ENCODE results near the gene MAP3K10.

MAP3K10 gene

DNA sequence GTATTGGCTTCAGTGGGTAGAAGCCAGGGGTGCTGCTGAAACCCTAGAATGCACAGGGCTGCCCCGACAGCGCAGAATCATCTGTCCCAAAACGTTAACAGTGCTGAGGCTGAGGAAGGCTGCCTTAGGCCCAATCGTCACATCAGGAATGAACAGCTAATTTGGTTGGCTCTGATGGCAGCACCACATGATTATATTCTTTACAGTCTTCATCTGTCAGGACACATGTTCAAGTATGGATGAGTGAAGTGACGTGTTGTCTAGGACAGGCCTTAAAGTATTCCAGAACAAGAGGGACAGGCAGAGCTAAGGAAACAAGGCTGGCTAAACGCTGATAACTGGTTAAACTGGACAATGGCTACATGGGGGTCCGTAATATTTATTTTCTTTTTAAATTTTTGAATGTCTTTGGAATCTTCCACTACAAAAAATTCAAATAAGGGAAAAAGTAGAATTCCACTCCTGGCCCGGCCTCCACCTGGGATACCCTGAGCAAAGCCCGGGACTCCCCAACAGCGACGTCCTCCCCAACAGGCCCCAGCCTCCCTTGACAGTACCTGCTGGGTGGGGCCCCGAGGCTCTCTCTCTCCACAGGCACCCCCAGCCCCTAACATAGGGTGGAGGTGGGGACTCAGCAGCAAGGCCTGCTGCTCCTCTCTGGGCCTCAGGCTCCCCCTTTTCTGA is 50.0 kb downstream of the MAP3K10 start:
- peaks cover 5% of the 10 kb centered on the region for H3K36me3 ChIP-seq (ENCODE audit: control insufficient read depth, insufficient read depth, low read length)
- no peaks in the 10 kb centered on the region for H3K27me3 ChIP-seq (ENCODE audit: control insufficient read depth, insufficient read depth, low read length)
- H3K9ac ChIP-seq (ENCODE audit: low read length): no peak overlapping the region
- H3K4me1 ChIP-seq (ENCODE audit: control insufficient read depth, insufficient read depth, low read length): no peaks in the 10 kb centered on the region
- no peak overlapping the region for H3K4me3 ChIP-seq (ENCODE audit: low read length)
- no peaks in the 10 kb centered on the region for H3K9me3 ChIP-seq (ENCODE audit: control insufficient read depth, low read length)

DNA sequence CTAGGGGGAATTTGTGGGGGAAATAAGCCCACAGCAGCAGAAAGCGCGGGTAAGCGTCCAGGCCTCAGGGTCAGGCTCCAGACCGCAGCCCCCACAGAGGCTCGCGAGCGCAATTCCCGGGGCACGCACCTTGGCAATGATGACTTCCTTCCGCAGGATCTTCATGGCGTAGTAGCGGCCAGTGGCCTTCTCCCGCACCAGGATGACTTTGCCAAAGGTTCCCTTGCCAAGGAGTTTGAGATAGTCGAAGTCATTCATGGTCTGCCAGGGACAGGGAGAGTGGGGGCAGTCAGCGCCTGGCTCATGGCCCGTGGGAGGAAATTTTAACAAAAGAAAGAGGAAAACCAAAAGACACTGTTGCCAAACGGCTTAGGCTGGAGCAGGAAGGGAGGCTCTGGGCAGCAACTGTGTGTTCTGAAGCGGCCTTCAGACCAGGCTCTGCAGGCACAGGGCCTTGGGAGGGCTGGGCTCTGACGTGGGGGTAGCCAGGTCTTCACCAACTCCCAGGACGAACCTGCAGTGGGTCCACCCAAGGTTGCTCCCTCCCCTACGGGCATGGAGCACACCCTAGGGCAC is 50.7 kb downstream of the MAP3K10 start:
- Histone ChIP-seq H3K9me3 (ENCODE audit: control insufficient read depth, low read length) (no peaks in the 10 kb centered on the region), H3K4me3 (ENCODE audit: low read length) (no peak overlapping the region), H3K27me3 (ENCODE audit: control insufficient read depth, insufficient read depth, low read length) (no peaks in the 10 kb centered on the region), H3K9ac (ENCODE audit: low read length) (no peak overlapping the region), H3K36me3 (ENCODE audit: control insufficient read depth, insufficient read depth, low read length) (peaks cover 5% of the 10 kb centered on the region), H3K4me1 (ENCODE audit: control insufficient read depth, insufficient read depth, low read length) (no peaks in the 10 kb centered on the region)

DNA sequence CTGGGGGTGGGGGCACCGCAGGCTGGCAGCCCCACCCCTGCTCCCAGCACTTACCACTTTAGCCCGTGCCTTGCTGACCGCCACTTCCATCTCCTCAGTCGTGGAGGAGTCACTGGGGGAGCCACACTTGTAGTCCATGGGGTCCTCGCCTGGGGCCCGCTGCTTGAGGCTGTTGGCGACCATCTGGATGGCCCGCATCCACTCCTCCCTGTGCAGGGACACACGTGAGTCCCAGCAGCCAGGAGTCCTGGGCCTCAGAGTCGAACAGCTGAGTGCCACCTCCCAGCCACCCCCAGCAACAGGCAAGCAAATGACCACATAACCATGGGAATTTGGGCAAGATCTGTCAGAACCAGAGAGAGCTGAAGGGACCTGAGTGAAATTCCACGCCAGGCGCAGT is 51.3 kb downstream of the MAP3K10 start:
- H3K27me3 ChIP-seq (ENCODE audit: control insufficient read depth, insufficient read depth, low read length): no peaks in the 10 kb centered on the region
- peaks cover 5% of the 10 kb centered on the region for H3K36me3 ChIP-seq (ENCODE audit: control insufficient read depth, insufficient read depth, low read length)
- H3K9ac ChIP-seq (ENCODE audit: low read length): no peak overlapping the region
- H3K9me3 ChIP-seq (ENCODE audit: control insufficient read depth, low read length): no peaks in the 10 kb centered on the region
- no peaks in the 10 kb centered on the region for H3K4me1 ChIP-seq (ENCODE audit: control insufficient read depth, insufficient read depth, low read length)
- H3K4me3 ChIP-seq (ENCODE audit: low read length): no peak overlapping the region

DNA sequence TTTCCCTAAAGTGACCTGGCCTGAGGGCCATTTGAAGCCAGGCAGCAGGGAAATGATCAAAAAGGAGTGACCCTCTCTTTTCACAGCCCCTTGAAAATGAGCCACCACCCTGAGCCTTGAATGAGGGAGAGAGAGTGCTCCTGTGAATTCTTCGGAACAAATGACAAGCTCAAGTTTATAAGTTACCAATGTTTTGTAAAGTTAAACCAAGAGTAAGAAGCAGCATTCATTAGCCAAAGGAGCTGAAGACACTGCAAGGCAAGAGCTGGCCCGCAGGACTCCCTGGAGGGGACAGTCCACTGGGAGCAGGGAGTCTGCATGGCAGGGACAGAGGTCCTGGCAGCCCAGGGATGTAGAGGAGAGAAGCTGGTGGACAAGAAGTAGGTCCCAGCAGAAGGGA is 52.0 kb downstream of the MAP3K10 start:
- Histone ChIP-seq H3K9ac (ENCODE audit: low read length) (no peak overlapping the region), H3K27me3 (ENCODE audit: control insufficient read depth, insufficient read depth, low read length) (no peaks in the 10 kb centered on the region), H3K36me3 (ENCODE audit: control insufficient read depth, insufficient read depth, low read length) (peaks cover 3% of the 10 kb centered on the region), H3K4me3 (ENCODE audit: low read length) (no peak overlapping the region), H3K9me3 (ENCODE audit: control insufficient read depth, low read length) (no peaks in the 10 kb centered on the region), H3K4me1 (ENCODE audit: control insufficient read depth, insufficient read depth, low read length) (no peaks in the 10 kb centered on the region)

DNA sequence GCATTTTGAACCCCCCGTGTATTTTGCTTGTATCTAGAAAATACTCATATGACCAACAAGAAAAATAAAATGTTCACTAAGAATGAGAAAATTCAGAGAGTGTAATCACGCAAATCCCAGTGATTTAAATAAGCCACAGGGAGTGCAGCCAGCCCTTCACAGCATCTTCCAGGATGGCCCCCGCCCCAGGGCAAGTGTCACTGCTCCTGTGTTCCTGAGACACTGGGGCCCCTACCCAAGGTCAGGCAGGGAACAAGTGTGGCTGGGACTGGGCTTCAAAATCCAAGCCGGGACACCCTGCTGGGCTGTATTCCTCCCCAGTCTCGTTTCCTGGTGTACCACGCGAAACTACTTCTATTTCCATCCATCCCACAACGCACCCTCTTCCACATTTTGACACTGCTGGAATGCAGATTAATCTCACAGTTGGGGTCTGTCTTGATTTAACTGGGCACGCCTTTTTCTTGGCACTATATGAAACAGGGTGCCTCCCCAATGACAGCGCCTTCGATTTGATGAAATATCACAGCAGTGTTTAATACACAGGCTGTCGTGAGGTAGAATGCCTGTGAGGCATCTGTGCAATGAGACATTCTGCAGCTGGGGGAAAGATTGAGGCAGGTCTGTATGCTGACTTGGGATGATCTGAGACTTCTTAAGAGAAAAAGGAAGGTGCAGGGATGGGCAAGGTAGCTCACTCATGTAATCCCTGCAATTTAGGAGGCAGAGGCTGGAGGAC is 53.5 kb downstream of the MAP3K10 start:
- Histone ChIP-seq H3K27me3 (ENCODE audit: control insufficient read depth, insufficient read depth, low read length) (no peaks in the 10 kb centered on the region), H3K4me3 (ENCODE audit: low read length) (no peak overlapping the region), H3K36me3 (ENCODE audit: control insufficient read depth, insufficient read depth, low read length) (no peaks in the 10 kb centered on the region), H3K9ac (ENCODE audit: low read length) (no peak overlapping the region), H3K4me1 (ENCODE audit: control insufficient read depth, insufficient read depth, low read length) (no peaks in the 10 kb centered on the region), H3K9me3 (ENCODE audit: control insufficient read depth, low read length) (no peaks in the 10 kb centered on the region)

DNA sequence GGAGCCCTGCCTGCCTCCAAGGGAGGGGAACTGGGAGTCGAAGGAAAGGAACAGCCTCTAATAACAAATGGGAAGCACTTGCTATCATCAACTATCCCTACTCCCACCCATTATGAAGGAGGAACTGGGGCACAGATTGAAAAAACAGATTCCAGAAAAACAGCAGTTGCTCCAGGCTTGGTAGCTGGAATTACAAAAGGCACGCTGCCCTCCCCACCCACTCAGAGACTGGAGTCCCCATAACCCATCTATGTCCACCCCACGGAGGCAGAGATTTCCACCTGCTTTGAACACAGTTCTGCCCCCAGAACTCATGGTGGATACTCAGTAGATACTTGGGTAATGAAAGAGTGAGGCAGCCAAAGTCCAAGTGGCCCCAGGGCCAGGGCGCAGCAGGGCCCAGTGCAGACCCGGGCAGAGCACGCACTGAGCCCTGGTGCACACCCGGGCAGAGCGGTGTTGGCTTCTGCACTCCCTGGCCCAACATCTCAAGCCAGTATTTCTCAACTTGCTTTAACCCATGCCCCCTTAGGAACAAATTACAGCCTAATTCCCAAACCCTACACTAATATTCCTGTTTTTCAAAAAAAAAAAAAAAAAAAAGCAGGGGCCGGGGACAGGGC is 54.4 kb downstream of the MAP3K10 start:
- Histone ChIP-seq H3K4me1 (ENCODE audit: control insufficient read depth, insufficient read depth, low read length) (no peaks in the 10 kb centered on the region), H3K4me3 (ENCODE audit: low read length) (no peak overlapping the region), H3K36me3 (ENCODE audit: control insufficient read depth, insufficient read depth, low read length) (no peaks in the 10 kb centered on the region), H3K27me3 (ENCODE audit: control insufficient read depth, insufficient read depth, low read length) (no peaks in the 10 kb centered on the region), H3K9me3 (ENCODE audit: control insufficient read depth, low read length) (no peaks in the 10 kb centered on the region), H3K9ac (ENCODE audit: low read length) (no peak overlapping the region)

DNA sequence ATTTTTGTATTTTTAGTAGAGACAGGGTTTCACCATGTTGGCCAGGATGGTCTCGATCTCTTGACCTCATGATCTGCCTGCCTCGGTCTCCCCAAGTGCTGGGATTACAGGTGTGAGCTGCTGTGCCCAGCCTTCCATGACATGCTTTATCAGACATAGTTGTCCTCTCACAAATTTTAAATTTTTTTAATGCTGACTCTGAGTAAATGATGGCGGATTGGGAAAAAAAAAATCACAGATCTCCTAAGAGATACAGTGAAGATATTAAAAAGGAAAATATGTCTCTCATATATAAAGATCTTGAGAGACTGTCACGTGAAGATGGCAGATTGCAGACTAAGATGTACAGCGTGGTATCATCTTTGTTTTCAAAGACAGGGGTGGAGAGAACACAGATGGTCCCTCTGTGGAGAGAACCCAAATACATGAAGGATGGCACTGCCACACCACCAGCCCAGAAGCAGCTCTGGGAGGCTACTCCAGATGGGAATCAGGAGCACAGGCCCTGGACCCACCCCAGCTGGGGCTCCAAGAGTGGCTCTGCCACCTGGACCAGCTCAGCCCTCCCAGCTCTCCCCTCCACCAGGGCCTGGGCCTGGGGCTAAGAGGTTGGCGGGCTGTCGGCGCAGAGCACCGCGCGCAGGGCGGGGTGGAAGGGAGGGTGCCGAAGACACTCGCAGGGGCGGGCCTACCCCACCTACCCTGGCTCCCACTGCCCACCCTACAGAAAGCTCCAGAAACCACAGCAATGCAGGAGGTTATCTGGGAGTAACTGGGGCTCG is 55.3 kb downstream of the MAP3K10 start:
- H3K27me3 ChIP-seq (ENCODE audit: control insufficient read depth, insufficient read depth, low read length): no peaks in the 10 kb centered on the region
- no peaks in the 10 kb centered on the region for H3K9me3 ChIP-seq (ENCODE audit: control insufficient read depth, low read length)
- H3K4me1 ChIP-seq (ENCODE audit: control insufficient read depth, insufficient read depth, low read length): no peaks in the 10 kb centered on the region
- no peak overlapping the region for H3K4me3 ChIP-seq (ENCODE audit: low read length)
- no peaks in the 10 kb centered on the region for H3K36me3 ChIP-seq (ENCODE audit: control insufficient read depth, insufficient read depth, low read length)
- H3K9ac ChIP-seq (ENCODE audit: low read length): no peak overlapping the region

DNA sequence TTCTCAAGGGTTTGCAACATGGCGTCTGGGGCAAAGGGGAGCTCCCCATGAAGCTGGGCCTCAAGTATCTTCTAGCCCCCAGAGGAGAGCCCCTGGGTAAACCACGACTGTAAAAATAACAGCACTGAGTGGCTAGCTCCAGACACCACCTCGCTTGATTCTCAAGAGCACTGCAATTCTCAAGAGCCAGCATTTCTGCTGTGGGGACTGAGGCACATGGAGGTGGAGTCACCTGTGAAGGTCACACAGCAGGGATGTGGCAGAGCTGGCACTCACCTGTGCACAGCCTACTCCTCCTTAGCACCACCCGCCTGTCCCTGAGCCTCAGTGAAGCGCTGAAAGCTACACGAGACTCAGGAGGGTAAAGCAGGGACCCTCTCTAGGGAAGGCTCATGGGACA is 56.0 kb downstream of the MAP3K10 start:
- Histone ChIP-seq H3K4me3 (ENCODE audit: low read length) (no peak overlapping the region), H3K4me1 (ENCODE audit: control insufficient read depth, insufficient read depth, low read length) (no peaks in the 10 kb centered on the region), H3K9ac (ENCODE audit: low read length) (no peak overlapping the region), H3K27me3 (ENCODE audit: control insufficient read depth, insufficient read depth, low read length) (no peaks in the 10 kb centered on the region), H3K9me3 (ENCODE audit: control insufficient read depth, low read length) (no peaks in the 10 kb centered on the region), H3K36me3 (ENCODE audit: control insufficient read depth, insufficient read depth, low read length) (no peaks in the 10 kb centered on the region)

DNA sequence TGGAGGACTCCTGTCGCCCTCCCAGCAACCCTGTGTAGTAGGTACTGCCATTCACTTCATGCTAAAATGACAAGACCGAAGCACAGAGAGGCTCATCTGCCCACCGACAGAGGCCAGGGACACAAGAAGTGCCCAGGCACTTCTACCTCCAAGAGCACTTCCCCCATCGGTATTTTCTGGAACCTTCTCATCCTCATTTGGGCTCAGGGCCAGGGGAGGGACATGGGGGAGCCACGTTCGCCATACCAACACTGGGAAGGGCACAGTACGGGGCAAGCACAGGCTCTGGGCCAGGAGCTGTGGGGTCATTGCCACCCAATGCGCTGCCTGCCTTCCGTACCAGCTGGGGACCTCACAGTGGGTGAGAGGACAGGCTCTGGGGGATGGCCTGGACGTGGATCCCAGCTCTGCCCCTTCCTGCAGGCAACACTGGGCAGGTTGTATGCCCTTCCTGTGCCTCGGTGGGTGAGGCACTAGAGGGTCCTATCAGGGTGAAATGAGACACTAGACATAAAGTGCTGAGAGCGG is 56.6 kb downstream of the MAP3K10 start:
- Histone ChIP-seq H3K27me3 (ENCODE audit: control insufficient read depth, insufficient read depth, low read length) (no peaks in the 10 kb centered on the region), H3K36me3 (ENCODE audit: control insufficient read depth, insufficient read depth, low read length) (no peaks in the 10 kb centered on the region), H3K4me1 (ENCODE audit: control insufficient read depth, insufficient read depth, low read length) (no peaks in the 10 kb centered on the region), H3K4me3 (ENCODE audit: low read length) (no peak overlapping the region), H3K9ac (ENCODE audit: low read length) (no peak overlapping the region), H3K9me3 (ENCODE audit: control insufficient read depth, low read length) (no peaks in the 10 kb centered on the region)

DNA sequence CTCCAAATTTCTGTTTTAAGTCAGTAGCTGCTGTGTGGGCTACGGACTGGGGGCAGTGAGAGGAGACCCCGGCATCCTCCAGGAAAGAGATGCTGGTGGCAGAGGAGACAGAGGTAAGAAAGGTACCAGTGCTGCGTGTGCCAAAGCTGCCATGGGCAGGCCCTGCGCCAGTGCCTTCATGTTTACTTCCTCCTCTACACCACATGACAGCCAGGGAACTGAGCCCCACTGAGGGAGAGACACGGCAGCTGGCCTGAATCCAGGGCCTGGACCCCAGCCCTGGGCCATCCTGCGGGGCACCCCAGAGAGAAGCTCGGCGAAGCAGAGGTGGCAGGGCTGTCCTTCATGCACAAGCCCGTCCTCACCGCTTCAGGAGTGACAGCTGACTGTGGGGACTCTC is 58.0 kb downstream of the MAP3K10 start:
- Histone ChIP-seq H3K4me3 (ENCODE audit: low read length) (no peak overlapping the region), H3K9me3 (ENCODE audit: control insufficient read depth, low read length) (no peaks in the 10 kb centered on the region), H3K9ac (ENCODE audit: low read length) (no peak overlapping the region), H3K27me3 (ENCODE audit: control insufficient read depth, insufficient read depth, low read length) (no peaks in the 10 kb centered on the region), H3K4me1 (ENCODE audit: control insufficient read depth, insufficient read depth, low read length) (peaks cover 4% of the 10 kb centered on the region), H3K36me3 (ENCODE audit: control insufficient read depth, insufficient read depth, low read length) (no peaks in the 10 kb centered on the region)

DNA sequence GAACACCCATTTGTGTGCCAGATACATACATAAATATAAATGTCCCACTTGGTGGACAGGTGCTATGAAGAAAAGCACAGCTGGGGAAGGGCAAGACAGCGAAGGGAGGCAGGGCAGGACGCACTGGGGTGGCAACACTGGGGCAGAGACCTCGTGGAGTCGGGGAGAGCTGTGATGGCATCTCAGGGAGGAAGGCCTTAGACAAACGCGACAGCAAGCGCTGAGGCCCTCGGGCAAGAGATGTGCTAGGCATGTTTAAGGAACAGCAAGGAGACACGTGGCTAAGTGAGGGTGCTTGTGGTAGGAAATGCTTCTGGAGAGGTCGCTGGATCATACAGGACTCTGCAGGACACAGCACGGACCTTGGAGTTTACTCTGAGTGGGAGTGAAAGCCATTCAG is 58.6 kb downstream of the MAP3K10 start:
- H3K9ac ChIP-seq (ENCODE audit: low read length): peak overlapping the region; percentile 8
- H3K4me1 ChIP-seq (ENCODE audit: control insufficient read depth, insufficient read depth, low read length): peaks cover 4% of the 10 kb centered on the region
- no peaks in the 10 kb centered on the region for H3K27me3 ChIP-seq (ENCODE audit: control insufficient read depth, insufficient read depth, low read length)
- H3K36me3 ChIP-seq (ENCODE audit: control insufficient read depth, insufficient read depth, low read length): no peaks in the 10 kb centered on the region
- no peaks in the 10 kb centered on the region for H3K9me3 ChIP-seq (ENCODE audit: control insufficient read depth, low read length)
- H3K4me3 ChIP-seq (ENCODE audit: low read length): no peak overlapping the region

Data from mucosa of stomach (tissue), 1 donor.